Activated T-helper 1 cell treated with anti-CD3 and anti-CD28 coated beads, Interleukin-12 subunit alpha, Interleukin-12 subunit beta, Interleukin-2, Interleukin-4 antibody, amounts not matched to agents 30 ng/mL and 10 ng/mL and 1 ng/mL, durations not matched to agents 14 hours and 24 hours and 36 hours (primary cell): ENCODE measurements around the gene HNRNPCL1. TPM values are rescaled to one million over a fixed set of nuclear protein-coding genes. Genes with fewer than 3 reads are reported as not detected.

Source experiments
- DNase-seq: peaks from one replicate; pipeline ENCODE4 v3.0.0; 2021; ENCODE audit warnings: low spot score
- H3K27ac Mint-ChIP-seq: one replicate; pipeline ENCODE4 v1.8.0; 2021; ENCODE audit warnings: mild to moderate bottlenecking, mixed read lengths
- H3K27me3 Mint-ChIP-seq: one replicate; pipeline ENCODE4 v1.8.0; 2022; ENCODE audit warnings: mild to moderate bottlenecking, moderate library complexity, mixed read lengths; ENCODE audit not compliant: insufficient read depth
- H3K36me3 Mint-ChIP-seq: one replicate; pipeline ENCODE4 v1.8.0; 2021; ENCODE audit warnings: low read depth, mixed read lengths
- H3K4me1 Mint-ChIP-seq: one replicate; pipeline ENCODE4 v1.8.0; 2021; ENCODE audit warnings: low read depth, mixed read lengths
- H3K4me3 Mint-ChIP-seq: one replicate; pipeline ENCODE4 v1.8.0; 2021; ENCODE audit warnings: mild to moderate bottlenecking, moderate library complexity, mixed read lengths
- H3K9me3 Mint-ChIP-seq: one replicate; pipeline ENCODE4 v1.8.0; 2021; ENCODE audit warnings: mixed read lengths
- intact Hi-C: fragments of 100-400 bp; cut with micrococcal nuclease; formaldehyde crosslinking; loops from one replicate; pipeline ENCODE4 v1.15.1; 2024
- total RNA-seq: library from RNA; stranded (reverse); gene quantifications from 2 replicates; pipeline ENCODE4 v1.2.3, GENCODE V29; 2022

The HNRNPCL1 gene
- total RNA-seq, 1 donor from 2014 or later = not detected

DNA sequence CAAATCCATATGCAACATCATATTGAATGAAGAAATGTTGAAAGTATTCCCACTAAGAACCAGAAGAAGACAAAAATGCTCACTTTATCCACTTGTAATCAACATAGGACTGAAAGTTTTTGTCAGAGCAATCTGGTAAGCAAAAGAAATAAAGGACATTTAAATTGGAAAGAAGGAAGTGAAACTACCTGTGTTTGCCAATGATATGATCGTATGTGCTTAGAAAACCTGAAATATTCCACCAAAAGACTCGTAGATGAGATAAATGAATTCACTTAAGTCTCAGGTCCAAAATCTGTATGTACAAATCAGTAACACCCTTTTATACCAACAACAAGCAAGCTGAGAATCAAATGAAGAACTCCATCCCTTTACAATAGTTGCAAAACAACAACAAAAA is 48.8 kb downstream of the HNRNPCL1 start:
- H3K4me1 Mint-ChIP-seq = no peaks in the 10 kb centered on the region
- no peak for DNase-seq
- H3K9me3 Mint-ChIP-seq = peaks cover 4% of the 10 kb centered on the region
- peaks cover 5% of the 10 kb centered on the region for H3K27me3 Mint-ChIP-seq
- H3K4me3 Mint-ChIP-seq = no peak overlapping the region
- no peak overlapping the region for H3K27ac Mint-ChIP-seq
- H3K36me3 Mint-ChIP-seq = no peaks in the 10 kb centered on the region
- intact Hi-C loops = no loop called here

DNA sequence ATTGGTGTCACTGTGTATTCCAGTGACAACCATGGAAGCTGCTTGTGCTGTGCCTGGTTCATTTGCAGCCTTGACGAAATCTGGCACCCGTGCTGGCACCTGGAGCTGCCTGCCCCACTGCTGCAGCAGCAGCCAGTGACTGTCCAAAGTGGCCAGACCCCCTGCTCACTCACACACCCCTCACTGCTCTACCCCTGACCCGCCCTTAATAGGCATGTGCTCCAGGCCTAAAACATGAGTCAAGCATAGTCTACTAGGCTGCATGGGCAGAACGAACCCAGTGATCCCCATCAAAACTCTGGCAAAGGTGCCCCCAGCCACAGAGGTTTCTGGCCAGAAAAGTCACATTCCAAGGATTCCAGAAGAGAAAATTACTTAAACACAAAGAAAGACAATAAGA is 49.6 kb downstream of the HNRNPCL1 start:
- H3K36me3 Mint-ChIP-seq = no peaks in the 10 kb centered on the region
- H3K27ac Mint-ChIP-seq = no peak overlapping the region
- intact Hi-C loops = no loop called here
- DNase-seq = no peak
- no peaks in the 10 kb centered on the region for H3K4me1 Mint-ChIP-seq
- no peak overlapping the region for H3K4me3 Mint-ChIP-seq
- H3K9me3 Mint-ChIP-seq = no peaks in the 10 kb centered on the region
- peaks cover 3% of the 10 kb centered on the region for H3K27me3 Mint-ChIP-seq

Other genes starting within 250 kb of the HNRNPCL1 start
- gene DHRS3, start 230.5 kb downstream of the HNRNPCL1 start, total RNA-seq = 109 and 111 TPM in 2 replicates
- not detected in 2 replicates for gene AADACL4, start 204.6 kb downstream of the HNRNPCL1 start, total RNA-seq
- gene AADACL3, start 132.6 kb downstream of the HNRNPCL1 start, total RNA-seq = not detected in 2 replicates
- gene CFAP107, start 102.5 kb downstream of the HNRNPCL1 start, total RNA-seq = not detected in 2 replicates
- gene PRAMEF12, start 75.0 kb downstream of the HNRNPCL1 start, total RNA-seq = not detected in 2 replicates
- not detected in 2 replicates for gene PRAMEF1, start 57.3 kb downstream of the HNRNPCL1 start, total RNA-seq
- gene PRAMEF11, start 17.3 kb downstream of the HNRNPCL1 start, total RNA-seq = not detected in 2 replicates
- not detected in 2 replicates for gene PRAMEF2, start 8.4 kb upstream of the HNRNPCL1 start, total RNA-seq
- not detected in 2 replicates for gene PRAMEF4, start 37.5 kb upstream of the HNRNPCL1 start, total RNA-seq
- gene PRAMEF10, start 49.5 kb upstream of the HNRNPCL1 start, total RNA-seq = not detected in 2 replicates
- not detected in 2 replicates for gene PRAMEF7, start 67.9 kb upstream of the HNRNPCL1 start, total RNA-seq
- not detected in 2 replicates for gene PRAMEF6, start 98.9 kb upstream of the HNRNPCL1 start, total RNA-seq
- not detected in 2 replicates for gene PRAMEF27, start 207.9 kb upstream of the HNRNPCL1 start, total RNA-seq
- gene HNRNPCL3, start 212.0 kb upstream of the HNRNPCL1 start, total RNA-seq = not detected in 2 replicates
- not detected in 2 replicates for gene PRAMEF25, start 222.1 kb upstream of the HNRNPCL1 start, total RNA-seq